GM21717 (cell line): Measurements from ENCODE around the gene NDUFAB1.
A peak's percentile ranks its signal among the peaks of the same experiment; 100 is the strongest.
"Not testable (repeated sequence)": the region's sequence is repeated elsewhere in the genome, so short reads cannot be mapped to it uniquely, and the experiment has no call there.

Source experiments
- ATAC-seq: cut with Tn5 transposase; IDR thresholded peaks from one replicate; pipeline ENCODE4 v1.9.1; 2021; ENCODE audit warnings: mild to moderate bottlenecking, moderate library complexity; ENCODE audit not compliant: unreplicated experiment

Gene NDUFAB1

GRCh38 chr16:23584186-23585076, 11.7 kb downstream of the NDUFAB1 start:
- ATAC-seq, result no peak

GRCh38 chr16:23583271-23583670, 12.8 kb downstream of the NDUFAB1 start:
- not testable (repeated sequence) for ATAC-seq

- no peak for ATAC-seq
Measured at GRCh38 chr16:23581764-23582163, 14.4 kb downstream of the NDUFAB1 start.

- no peak for ATAC-seq
Measured at GRCh38 chr16:23580391-23580790, 15.7 kb downstream of the NDUFAB1 start.

GRCh38 chr16:23579371-23579770, 16.7 kb downstream of the NDUFAB1 start:
- no peak for ATAC-seq

GRCh38 chr16:23578101-23578830, 17.9 kb downstream of the NDUFAB1 start:
- no peak for ATAC-seq

- no peak for ATAC-seq
Measured at GRCh38 chr16:23577493-23577892, 18.6 kb downstream of the NDUFAB1 start.

GRCh38 chr16:23575834-23576233, 20.3 kb downstream of the NDUFAB1 start:
- no peak for ATAC-seq

- no peak for ATAC-seq
Measured at GRCh38 chr16:23573817-23574216, 22.3 kb downstream of the NDUFAB1 start.

- no peak for ATAC-seq
Measured at GRCh38 chr16:23572394-23572793, 23.7 kb downstream of the NDUFAB1 start.

- no peak for ATAC-seq
Measured at GRCh38 chr16:23571895-23572294, 24.2 kb downstream of the NDUFAB1 start.

GRCh38 chr16:23570992-23571632, 25.0 kb downstream of the NDUFAB1 start:
- no peak for ATAC-seq

GRCh38 chr16:23567602-23568001, 28.5 kb downstream of the NDUFAB1 start:
- ATAC-seq, result no peak

- ATAC-seq, result no peak
Measured at GRCh38 chr16:23566724-23567123, 29.4 kb downstream of the NDUFAB1 start.

- ATAC-seq, result no peak
Measured at GRCh38 chr16:23564575-23565363, 31.3 kb downstream of the NDUFAB1 start.

- ATAC-seq, result no peak
Measured at GRCh38 chr16:23563186-23563585, 32.9 kb downstream of the NDUFAB1 start.

GRCh38 chr16:23562505-23562904, 33.6 kb downstream of the NDUFAB1 start:
- ATAC-seq, result no peak

- no peak for ATAC-seq
Measured at GRCh38 chr16:23561586-23561985, 34.5 kb downstream of the NDUFAB1 start.

- ATAC-seq, result peak; percentile 1
Measured at GRCh38 chr16:23557779-23558702, 38.1 kb downstream of the NDUFAB1 start.
